Measurements from ENCODE around the gene NDUFA6. TPM values are rescaled to one million over a fixed set of nuclear protein-coding genes. Genes with fewer than 3 reads are reported as not detected.
"Not testable (repeated sequence)": the region's sequence is repeated elsewhere in the genome, so short reads cannot be mapped to it uniquely, and the experiment has no call there.

NDUFA6 gene
- total RNA-seq, 4 donors from 2014 or later: 36.5 to 116 (median 46.0) TPM

- TF ChIP-seq CTCF (IDR thresholded peaks at IDR 0.05): peak in 1 of 4 experiments; percentile 4
- H3K4me1 ChIP-seq; DNase-seq; H3K36me3 ChIP-seq; H3K27me3 ChIP-seq; H3K27ac ChIP-seq; H3K9me3 ChIP-seq; intact Hi-C loops (cut with DNase I; ENCODE audit: low total_unique reads); H3K4me3 ChIP-seq: not testable (repeated sequence)
Measured at GRCh38 chr22:42112793-42113192, 22.2 kb upstream of the NDUFA6 start.

- Histone ChIP-seq H3K4me3 (no peak overlapping the region), H3K36me3 (no peaks in the 10 kb centered on the region), H3K27me3 (no peaks in the 10 kb centered on the region), H3K27ac (no peak overlapping the region), H3K9me3 (peaks cover 0 to 4% of the 10 kb centered on the region in 2 donors), H3K4me1 (no peaks in the 10 kb centered on the region)
- intact Hi-C loops (cut with DNase I; ENCODE audit: low total_unique reads): no loop called here
- TF ChIP-seq POLR2A (IDR thresholded peaks at IDR 0.05) (no peak), CTCF (IDR thresholded peaks at IDR 0.05) (no peak)
- DNase-seq: no peak
Measured at GRCh38 chr22:42111798-42112197, 21.2 kb upstream of the NDUFA6 start.

- H3K4me1 ChIP-seq: no peaks in the 10 kb centered on the region
- DNase-seq: no peak
- intact Hi-C loops (cut with DNase I; ENCODE audit: low total_unique reads): no loop called here
- H3K36me3 ChIP-seq: no peaks in the 10 kb centered on the region
- no peaks in the 10 kb centered on the region for H3K27me3 ChIP-seq
- peaks cover 0 to 5% of the 10 kb centered on the region in 2 donors for H3K9me3 ChIP-seq
- H3K4me3 ChIP-seq: no peak overlapping the region
- TF ChIP-seq POLR2A (IDR thresholded peaks at IDR 0.05): no peak
- no peak for TF ChIP-seq CTCF (IDR thresholded peaks at IDR 0.05)
- no peak overlapping the region for H3K27ac ChIP-seq
Measured at GRCh38 chr22:42108848-42109247, 18.3 kb upstream of the NDUFA6 start.

GRCh38 chr22:42104332-42104860 is 13.8 kb upstream of the NDUFA6 start:
- H3K36me3 ChIP-seq; DNase-seq; H3K4me3 ChIP-seq; intact Hi-C loops (cut with DNase I; ENCODE audit: low total_unique reads); H3K27me3 ChIP-seq; H3K4me1 ChIP-seq; H3K27ac ChIP-seq: not testable (repeated sequence)
- H3K9me3 ChIP-seq: peaks cover 0 to 19% of the 10 kb centered on the region in 2 donors

- TF ChIP-seq POLR2A (IDR thresholded peaks at IDR 0.05) (no peak), CTCF (IDR thresholded peaks at IDR 0.05) (no peak)
- Histone ChIP-seq H3K27me3 (no peaks in the 10 kb centered on the region), H3K9me3 (peaks cover 0 to 19% of the 10 kb centered on the region in 2 donors), H3K36me3 (no peaks in the 10 kb centered on the region), H3K27ac (no peak overlapping the region), H3K4me1 (no peaks in the 10 kb centered on the region), H3K4me3 (no peak overlapping the region)
- no peak for DNase-seq
- intact Hi-C loops (cut with DNase I; ENCODE audit: low total_unique reads): no loop called here
Measured at GRCh38 chr22:42101199-42101598, 10.6 kb upstream of the NDUFA6 start.

- no peak for DNase-seq
- Histone ChIP-seq H3K36me3 (no peaks in the 10 kb centered on the region), H3K4me1 (peaks cover 4 to 5% of the 10 kb centered on the region in 2 donors), H3K27ac (peak overlapping the region; percentile 90 to 91), H3K27me3 (no peaks in the 10 kb centered on the region), H3K9me3 (no peaks in the 10 kb centered on the region), H3K4me3 (peak overlapping the region; percentile 84 to 92)
- no peak for TF ChIP-seq CTCF (IDR thresholded peaks at IDR 0.05)
- TF ChIP-seq POLR2A (IDR thresholded peaks at IDR 0.05): no peak
- intact Hi-C loops (cut with DNase I; ENCODE audit: low total_unique reads): loop anchor here (5.0 kb wide), 1 partner anchor 341 kb away; the partner anchor contains the start of gene NFAM1
Measured at GRCh38 chr22:42091455-42091782, 847 bp upstream of the NDUFA6 start.
